ENCODE data around the gene KAT14. TPM values are rescaled to one million over a fixed set of nuclear protein-coding genes. Genes with fewer than 3 reads are reported as not detected.
"Not testable (repeated sequence)": the region's sequence is repeated elsewhere in the genome, so short reads cannot be mapped to it uniquely, and the experiment has no call there.

Gene KAT14
- 12.6 and 13.9 TPM in 2 replicates for total RNA-seq (2014; rRNA removed; shearing (Covaris generic))

- DNase-seq (ENCODE audit: low read depth): peak; percentile 97
Observed at GRCh38 chr20:18137412-18138265, at the start of gene KAT14, which contains the start of gene PET117. KAT14 (plus strand) TSS chr20:18137863; CDS start chr20:18142661, 4,798 bp downstream. PET117 (plus strand) TSS chr20:18137863; CDS start chr20:18137956, 93 bp downstream.

GRCh38 chr20:18088298-18088697 lies 49.4 kb upstream of the KAT14 start:
- DNase-seq (ENCODE audit: low read depth): not testable (repeated sequence)

GRCh38 chr20:18088841-18089240 lies 48.8 kb upstream of the KAT14 start:
- DNase-seq (ENCODE audit: low read depth): not testable (repeated sequence)

- peak; percentile 23 for DNase-seq (ENCODE audit: low read depth)
Observed at GRCh38 chr20:18090044-18090443, 47.6 kb upstream of the KAT14 start.

GRCh38 chr20:18090477-18090876 lies 47.2 kb upstream of the KAT14 start:
- DNase-seq (ENCODE audit: low read depth): no peak

GRCh38 chr20:18091623-18092022 lies 46.0 kb upstream of the KAT14 start:
- DNase-seq (ENCODE audit: low read depth): no peak

- no peak for DNase-seq (ENCODE audit: low read depth)
Observed at GRCh38 chr20:18092890-18093289, 44.8 kb upstream of the KAT14 start.

GRCh38 chr20:18093388-18093787 lies 44.3 kb upstream of the KAT14 start:
- DNase-seq (ENCODE audit: low read depth): no peak

GRCh38 chr20:18094191-18094590 lies 43.5 kb upstream of the KAT14 start:
- DNase-seq (ENCODE audit: low read depth): no peak

GRCh38 chr20:18100569-18100968 lies 37.1 kb upstream of the KAT14 start:
- DNase-seq (ENCODE audit: low read depth): not testable (repeated sequence)

GRCh38 chr20:18101125-18101810 lies 36.4 kb upstream of the KAT14 start:
- DNase-seq (ENCODE audit: low read depth): no peak

- DNase-seq (ENCODE audit: low read depth): no peak
Observed at GRCh38 chr20:18103497-18103896, 34.2 kb upstream of the KAT14 start.

- DNase-seq (ENCODE audit: low read depth): no peak
Observed at GRCh38 chr20:18108326-18108725, 29.3 kb upstream of the KAT14 start.

- DNase-seq (ENCODE audit: low read depth): not testable (repeated sequence)
Observed at GRCh38 chr20:18128574-18128973, 9.1 kb upstream of the KAT14 start.

GRCh38 chr20:18132663-18133062 lies 5.0 kb upstream of the KAT14 start:
- no peak for DNase-seq (ENCODE audit: low read depth)

GRCh38 chr20:18133962-18134361 lies 3.7 kb upstream of the KAT14 start:
- no peak for DNase-seq (ENCODE audit: low read depth)

GRCh38 chr20:18138266-18138582 lies 561 bp downstream of the KAT14 start:
- no peak for DNase-seq (ENCODE audit: low read depth)

- DNase-seq (ENCODE audit: low read depth): no peak
Observed at GRCh38 chr20:18138639-18139583, 1.2 kb downstream of the KAT14 start.

- DNase-seq (ENCODE audit: low read depth): no peak
Observed at GRCh38 chr20:18139832-18140231, 2.2 kb downstream of the KAT14 start.

- DNase-seq (ENCODE audit: low read depth): no peak
Observed at GRCh38 chr20:18144541-18145099, 7.0 kb downstream of the KAT14 start.

- DNase-seq (ENCODE audit: low read depth): no peak
Observed at GRCh38 chr20:18154342-18154741, 16.7 kb downstream of the KAT14 start.

- no peak for DNase-seq (ENCODE audit: low read depth)
Observed at GRCh38 chr20:18156045-18156444, 18.4 kb downstream of the KAT14 start.
